HG03060 (cell line): ENCODE results near the gene ASXL2.

Experiments used
- ATAC-seq: cut with Tn5 transposase; IDR thresholded peaks from one replicate; pipeline ENCODE4 v1.9.1; 2021; ENCODE audit warnings: low read depth, moderate number of reproducible peaks; ENCODE audit not compliant: unreplicated experiment

Gene ASXL2

DNA sequence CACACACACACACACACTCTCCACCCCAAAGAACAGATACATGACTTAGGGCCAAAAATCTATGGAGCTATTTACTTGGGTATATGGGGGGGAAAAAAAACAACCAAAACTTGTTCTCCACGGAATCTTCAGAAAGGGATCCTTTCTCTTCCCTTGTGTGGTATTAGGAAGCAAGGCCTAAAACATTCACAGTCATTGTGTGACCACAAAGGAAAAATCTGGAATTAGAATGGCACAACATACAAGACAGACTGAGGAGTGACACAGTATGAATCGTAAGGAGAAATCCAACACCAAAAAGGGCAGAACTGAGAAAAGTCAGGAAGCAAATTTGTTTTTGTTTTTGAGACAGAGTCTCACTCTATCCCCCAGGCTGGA lies 70.3 kb downstream of the ASXL2 start:
- ATAC-seq: no peak

DNA sequence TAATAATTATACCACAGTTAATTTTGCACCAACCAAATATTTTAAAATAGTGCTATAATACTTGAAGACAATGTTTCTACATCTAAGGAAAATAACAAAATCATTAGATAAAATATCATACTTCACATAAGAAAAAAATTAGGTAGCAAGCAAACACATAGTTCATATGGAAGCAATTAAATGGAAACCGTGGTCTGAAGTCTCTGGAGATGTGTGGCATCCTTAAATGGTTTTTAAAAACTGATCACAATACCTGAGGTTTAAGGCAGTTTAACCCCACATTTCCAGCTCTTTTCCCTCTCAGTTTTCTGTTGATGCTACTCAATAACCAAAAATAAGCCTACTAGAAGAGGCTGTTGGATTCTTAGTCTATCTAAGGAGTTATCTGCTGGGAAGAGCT lies 71.3 kb downstream of the ASXL2 start:
- no peak for ATAC-seq

DNA sequence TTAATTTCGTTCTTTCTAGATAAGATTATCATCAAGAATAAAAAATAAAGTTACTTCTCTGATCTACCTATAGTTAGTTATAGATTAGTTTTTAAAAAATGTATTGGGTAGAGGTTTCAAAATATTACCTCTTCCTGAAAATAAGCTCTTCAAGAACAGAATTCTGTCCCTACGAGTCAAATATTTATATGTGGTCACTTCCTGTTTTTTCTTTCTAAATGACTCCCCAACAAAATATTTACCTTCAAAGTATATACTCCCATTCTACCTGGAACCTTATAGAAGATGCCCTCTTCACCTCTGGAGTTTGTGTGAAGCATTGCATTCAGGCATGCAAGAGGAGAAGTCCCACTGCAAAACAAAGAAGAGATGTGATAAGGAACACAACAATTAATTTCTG lies 72.3 kb downstream of the ASXL2 start:
- ATAC-seq: no peak

DNA sequence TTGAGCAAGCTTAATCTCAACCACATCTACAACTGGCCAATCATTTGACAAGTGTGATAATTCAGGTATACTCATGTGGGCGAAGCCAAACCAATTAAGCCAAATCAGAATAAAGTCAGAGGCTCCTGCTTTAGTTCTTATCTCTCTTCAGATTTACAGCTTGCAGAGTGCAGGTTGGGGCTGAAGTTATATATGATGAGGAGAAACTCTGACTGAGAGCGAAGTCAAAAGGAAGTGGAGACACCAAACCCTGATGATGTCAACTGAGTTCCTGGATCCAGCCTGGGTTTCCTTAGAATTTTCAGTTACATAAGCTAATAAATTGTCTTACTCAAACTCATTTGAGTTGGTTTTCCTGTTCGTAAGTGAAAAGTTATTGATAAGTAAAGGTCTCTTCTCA lies 73.9 kb downstream of the ASXL2 start:
- no peak for ATAC-seq

DNA sequence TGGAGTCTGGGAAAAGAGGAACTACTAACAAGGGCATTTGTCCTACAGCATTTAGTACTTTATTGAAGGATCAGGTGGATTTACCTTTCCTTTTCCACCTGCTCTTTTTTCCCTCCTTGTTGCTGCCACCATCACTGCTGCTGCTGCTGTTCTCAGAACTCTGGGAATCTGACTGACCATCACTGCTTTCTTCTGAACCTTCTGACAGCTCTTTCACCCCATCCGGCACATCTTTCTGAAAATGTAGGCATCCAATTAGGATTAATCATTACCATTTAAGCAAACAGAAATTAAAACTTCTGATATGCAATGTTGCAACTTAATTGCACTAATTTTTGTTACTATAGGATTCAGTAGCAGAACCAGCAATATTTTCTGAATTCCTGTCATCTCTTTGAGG lies 79.0 kb downstream of the ASXL2 start:
- ATAC-seq: no peak

DNA sequence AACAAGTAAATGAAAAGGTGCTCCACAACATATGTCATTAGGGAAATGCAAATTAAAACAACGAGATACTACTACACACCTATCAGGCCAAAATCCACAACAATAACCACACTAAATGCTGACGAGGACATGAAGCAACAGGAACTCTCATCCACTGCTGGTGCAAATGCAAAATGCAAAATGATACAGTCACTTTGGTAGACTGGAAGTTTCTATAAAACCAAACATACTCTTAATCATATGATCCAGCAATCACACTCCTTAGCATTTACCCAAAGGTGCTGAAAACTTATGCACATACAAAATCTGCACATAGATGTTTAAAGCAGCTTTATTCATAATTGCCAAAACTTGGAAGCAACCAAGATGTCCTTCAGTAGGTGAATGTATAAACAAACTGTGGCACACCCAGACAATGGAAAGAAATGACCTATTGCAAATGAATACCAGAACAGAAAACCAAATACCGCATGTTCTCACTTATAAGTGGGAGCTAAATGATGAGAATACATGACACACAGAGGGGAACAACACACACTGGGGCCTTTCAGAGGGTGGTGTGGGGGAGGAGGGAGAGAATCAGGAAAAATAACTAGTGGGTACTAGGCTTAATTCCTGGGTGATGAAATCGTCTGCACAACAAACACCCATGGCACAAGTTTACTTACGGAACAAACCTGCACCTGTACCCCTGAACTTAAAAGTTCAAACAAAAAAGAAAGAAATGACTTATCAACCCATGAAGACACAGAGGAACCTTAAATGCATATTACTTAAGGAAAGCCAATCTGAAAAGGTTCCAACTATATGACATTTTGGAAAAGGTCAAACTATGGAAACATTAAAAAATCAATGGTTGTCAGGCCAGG lies 80.4 kb downstream of the ASXL2 start:
- ATAC-seq: no peak

DNA sequence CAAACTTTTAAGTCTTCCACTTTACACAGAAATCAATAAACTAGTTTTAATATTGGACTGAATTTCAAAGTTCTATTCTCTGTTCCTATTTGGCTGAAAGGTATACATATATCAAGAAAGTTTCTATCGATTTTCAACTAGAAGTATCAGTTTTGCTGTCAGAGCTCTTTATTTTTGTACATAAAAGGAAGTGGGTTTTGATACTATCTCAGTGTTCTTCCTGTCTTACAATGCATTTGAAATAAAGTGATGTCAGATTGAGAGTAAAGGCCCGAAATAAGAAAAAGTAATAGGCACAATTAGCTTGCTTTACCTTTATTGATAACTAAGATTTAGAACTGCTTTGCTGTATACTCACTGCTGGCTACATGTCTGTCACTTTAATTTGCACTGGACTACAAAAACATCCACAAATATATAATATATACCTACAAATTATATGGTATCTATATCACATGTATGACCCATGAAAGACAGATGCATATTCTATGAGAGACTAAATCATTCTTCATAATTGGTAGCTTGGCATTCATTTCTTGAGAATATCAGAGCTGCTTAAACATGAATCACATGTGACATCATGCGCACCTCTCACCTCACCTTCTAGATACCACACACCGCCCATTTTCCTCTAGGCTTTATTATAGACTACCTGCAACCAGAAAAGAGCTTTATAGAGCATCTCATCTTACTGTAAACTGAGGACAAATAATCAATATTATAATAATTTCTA lies 83.6 kb downstream of the ASXL2 start:
- ATAC-seq: no peak

DNA sequence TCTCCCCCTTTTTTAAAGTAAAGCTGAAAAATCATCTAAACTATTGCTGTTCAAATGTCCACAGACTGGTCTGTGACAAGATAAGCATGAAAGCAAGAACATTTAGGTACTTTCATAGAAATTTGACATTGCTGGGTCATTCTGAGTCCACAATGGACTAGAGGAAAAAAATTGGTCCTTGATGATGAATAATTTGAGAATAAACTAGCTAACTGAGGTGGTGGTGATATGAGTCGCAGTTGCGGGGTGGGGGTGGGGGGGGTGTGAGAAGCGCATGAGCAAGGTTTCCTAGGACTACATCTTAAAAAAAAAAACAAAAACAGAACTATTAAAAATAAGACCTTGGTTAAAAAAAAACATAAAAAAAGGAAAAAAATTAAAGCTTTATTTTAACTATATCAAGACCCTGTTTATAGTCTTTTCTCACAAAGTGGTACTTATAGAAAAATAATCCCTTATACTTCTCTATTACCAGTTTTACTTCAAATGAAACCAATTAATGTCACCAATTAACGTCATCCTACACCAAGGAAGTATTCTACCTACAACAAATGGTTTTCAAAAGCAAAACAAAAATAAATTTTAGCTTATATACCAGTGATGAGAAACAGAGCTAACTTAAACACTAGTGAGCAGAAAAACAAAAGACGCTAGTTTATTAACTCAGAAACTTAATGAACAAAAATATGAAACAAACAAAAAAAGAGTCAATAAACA lies 88.1 kb downstream of the ASXL2 start:
- no peak for ATAC-seq

DNA sequence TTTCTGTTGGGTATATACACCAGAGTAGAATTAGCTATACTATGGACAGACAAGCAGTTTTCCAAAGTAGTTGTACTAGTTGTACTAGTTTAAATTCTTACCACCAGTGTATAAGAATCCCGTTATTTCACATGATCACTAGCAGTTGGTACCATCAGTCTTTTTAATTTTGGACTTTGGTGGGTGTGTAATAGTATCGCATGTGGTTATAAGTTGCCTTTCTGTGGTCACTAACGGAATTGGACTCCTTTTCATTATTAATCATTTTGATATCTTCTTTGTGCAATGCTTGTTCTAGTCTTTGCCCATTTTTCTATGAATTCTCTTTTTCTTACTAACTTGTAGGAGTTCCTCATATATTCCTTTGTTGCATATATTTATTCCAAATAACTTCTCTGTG lies 89.8 kb downstream of the ASXL2 start:
- no peak for ATAC-seq

DNA sequence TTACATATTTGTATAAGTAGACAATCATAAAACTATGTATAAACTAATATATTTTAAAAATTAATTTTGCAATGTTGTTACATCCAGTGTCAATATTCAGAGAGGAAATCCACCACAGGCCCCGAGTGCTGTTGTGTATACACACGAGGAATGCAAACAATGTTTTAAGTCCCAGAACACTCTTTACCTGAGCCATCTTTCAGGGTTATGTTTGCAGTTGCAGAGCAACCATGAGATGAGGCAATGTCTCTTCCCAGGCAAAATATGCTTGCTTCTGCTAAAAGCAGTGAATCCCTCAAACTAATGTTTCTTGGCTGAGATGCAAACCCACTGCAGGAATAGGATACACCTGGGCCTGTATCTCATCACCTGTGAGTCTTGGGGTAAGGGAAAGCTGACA lies 91.3 kb downstream of the ASXL2 start:
- no peak for ATAC-seq

DNA sequence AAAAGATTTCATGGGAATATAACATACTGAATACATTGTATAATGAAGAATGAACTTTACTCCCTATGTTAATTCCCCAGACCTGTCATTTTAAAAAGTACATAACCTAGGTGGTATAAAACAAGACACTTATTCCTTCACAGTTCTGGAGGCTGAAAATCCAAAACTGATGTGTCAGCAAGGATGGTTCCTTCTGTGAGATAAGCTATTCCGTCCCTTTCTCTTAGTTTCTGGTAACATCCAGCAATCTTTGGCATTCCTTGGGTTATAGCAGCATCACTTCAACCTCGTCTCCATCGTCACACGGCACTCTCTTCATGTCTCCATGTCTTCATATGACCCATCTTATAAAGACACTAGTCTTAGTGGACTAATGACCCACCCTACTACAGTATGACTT lies 93.9 kb downstream of the ASXL2 start:
- no peak for ATAC-seq

DNA sequence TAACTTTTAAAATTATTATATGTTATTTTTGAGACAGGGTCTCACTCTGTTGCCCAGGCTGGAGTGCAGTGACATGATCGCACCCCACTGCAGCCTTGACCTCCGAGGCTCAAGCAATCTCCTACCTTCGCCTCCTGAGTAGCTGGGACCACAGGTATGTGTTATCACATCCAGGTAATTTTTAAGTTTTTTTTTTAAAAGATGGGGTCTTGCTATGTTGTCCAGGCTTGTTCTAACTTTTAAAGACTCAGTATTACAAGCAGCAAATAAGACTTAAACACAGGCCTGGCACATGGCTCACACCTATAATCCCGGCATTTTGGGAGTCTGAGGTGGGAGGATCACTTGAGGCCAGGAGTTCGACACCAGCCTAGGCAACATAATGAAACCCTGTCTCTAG lies 101.2 kb downstream of the ASXL2 start:
- ATAC-seq: no peak

DNA sequence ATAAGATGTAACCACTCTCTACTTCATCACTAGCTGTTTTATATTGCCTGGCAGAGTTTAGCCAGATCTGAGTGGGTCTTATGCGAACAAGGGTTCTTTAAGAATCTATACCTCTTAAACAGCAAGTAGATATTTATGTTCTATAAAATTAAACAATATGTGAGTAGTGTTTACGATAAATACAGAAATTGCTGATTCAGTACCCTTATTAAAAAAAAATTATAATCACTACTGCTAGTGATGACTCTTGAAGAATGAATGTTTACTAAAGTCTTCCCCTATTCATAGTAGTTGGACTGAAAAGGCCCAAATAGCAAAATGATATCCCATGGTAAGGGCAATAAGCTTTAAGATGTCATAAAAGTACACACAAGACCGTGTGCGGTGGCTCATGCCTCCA lies 106.2 kb downstream of the ASXL2 start:
- no peak for ATAC-seq

DNA sequence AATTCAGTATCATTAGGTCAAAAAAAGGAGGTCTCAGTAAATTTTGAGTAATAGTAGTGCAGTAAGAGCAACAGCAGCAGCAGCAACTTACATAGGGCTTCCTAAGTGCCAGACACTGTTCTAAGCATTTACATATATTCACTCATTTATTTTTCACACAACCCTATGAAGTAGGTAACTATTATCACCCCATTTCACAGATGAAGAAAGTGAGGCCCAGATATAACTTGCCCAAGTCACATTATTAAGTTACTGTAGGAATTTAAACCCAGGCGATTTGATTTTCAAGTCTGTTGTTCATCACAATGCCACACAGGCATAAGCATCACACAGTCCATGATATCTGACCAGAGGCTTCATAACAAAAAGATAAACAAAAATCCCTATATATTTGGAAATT lies 114.7 kb downstream of the ASXL2 start:
- ATAC-seq: no peak

DNA sequence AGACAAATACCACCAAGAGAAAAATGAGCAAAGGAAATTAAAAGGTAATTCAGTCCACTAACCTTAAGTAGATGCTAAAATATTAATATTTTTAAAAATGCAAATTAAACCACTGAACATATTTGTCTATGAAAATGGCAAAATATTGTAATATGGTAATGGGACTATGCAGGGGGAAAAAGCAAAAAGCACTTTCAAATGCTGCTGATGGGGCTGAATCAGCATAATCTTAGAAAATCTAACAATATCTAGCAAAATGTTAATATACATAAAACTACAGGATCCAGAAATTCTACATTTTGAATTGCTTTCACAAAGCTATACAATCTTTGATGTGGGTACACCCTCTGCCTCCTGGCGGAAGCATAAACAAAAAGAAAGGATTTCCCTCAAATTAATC lies 118.0 kb downstream of the ASXL2 start:
- ATAC-seq: no peak

DNA sequence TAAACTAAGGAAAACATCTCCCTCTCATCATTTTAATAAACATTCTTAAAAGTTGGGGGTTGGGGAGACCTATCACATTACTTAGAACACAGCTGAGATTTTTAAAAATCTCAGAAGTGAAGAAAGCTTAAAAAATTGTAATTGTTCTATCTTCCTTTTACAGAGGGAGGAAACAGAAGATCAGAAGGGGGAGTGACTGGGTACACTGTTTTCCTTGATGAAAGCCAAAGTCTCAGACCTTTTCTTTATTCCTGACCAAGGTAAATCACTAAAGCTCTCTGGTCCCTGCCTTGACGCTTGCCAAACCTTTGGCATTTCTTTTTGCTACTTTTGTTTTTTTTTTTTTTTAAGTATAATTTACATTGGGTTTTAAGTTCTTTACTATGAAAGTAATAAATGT lies 119.9 kb downstream of the ASXL2 start:
- ATAC-seq: no peak

DNA sequence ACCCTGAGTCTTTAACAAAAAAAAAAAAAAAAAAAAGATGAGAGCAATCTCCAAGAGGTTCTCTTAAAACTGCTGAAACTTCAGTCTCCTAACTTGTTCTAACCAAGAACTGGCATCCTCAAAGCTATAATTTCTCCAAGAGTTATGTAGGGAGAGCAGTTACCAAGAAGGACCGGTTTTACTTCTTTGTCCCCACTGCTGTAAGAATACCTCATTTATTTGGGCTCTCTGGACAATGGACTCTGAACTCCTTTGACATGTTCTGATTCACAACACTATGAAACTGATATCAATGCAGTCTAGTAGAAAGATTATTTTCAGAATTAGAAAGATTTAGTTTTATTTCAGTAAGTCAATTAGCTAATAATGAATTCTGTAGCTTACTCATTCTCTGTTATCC lies 120.4 kb downstream of the ASXL2 start:
- ATAC-seq: no peak

DNA sequence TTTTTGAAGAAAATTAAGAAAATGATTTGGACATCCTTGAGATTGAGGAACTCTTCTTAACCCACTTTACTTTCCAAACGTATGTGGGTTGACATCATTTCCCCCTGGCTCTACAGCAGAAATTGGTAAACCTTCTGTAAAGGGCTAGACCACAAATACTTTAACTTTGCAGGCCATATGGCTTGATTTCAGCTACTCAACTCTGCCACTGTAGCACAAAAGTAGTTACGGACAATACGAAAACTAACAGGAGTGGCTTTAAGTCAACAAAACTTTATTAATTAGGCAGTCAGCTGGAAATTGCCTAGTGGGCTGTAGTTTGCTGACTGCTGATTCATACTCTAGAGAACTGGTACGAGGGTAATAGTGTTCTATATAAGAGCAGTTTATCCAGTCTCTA lies 121.8 kb downstream of the ASXL2 start:
- ATAC-seq: no peak

DNA sequence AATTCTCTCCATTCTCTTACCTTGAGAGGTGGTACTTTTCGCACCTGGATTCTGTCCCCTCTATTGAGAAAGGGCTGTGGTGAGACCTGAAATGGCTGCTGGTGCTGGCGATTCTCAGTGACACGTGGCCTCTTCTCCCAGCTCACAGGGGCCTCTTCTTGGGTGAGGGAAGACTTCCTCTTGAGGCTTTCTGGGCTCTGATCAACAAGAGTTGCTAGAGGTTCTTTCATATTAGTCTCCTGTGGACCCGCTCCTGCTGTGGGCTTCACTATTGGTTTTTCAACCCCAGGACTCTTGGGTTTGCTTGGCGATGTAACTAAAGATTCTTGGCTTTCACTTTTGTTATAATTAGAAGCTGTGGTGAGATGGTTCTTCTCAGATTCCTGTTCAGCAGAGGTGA lies 128.6 kb downstream of the ASXL2 start:
- ATAC-seq: no peak

DNA sequence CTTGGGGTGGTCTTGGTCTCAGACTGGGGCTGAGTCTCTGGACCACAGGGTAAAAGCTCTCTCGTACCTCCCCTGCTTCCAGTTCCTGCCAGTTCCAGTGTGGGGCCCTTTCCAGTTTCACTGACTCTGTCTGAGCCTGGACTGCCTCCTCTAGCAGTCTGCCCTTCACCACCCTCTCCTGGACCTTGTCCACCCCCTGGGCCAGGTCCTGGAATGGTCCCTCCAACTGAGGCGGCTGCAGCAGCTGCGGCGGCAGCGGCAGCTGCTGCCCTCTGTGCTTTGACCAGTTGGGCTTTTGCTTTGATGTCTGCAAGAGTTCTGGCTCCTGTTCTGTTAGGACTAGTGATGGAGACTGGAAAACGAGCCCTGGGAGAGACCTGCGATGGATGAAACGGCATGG lies 134.2 kb downstream of the ASXL2 start:
- ATAC-seq: no peak

DNA sequence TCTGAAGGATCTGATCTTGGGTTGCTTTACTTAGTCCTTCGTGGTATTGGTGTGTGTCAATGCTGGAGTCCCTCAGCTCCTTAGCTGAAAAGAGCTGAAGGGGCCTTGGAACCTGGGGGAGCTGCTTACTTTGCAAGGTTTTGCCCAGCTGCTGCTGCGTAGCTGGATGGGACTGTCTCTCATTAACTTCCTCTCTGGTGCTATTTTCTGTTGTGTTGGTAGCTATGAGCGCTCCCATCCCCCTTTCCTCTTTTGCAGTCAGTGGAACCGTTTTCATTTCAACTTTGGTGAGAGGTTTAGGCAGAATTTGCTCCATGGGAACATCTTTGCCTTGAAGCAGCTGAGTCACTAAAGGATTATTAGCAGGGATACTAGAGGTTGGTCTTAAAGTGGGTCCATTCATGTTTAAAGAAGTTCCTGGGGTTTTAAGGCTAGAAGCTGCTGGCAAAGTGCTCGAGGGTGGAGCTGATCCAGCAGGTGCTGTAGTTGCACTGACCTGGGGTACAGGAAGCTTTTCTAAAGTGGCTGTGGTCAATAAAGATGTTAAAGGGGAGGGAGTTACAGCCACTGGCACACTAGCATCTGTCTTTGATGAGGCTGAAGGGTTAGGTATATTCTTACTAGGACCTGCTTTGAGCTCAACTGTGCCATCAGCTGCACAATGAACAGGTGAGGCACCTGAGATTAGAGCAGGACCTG lies 135.0 kb downstream of the ASXL2 start:
- ATAC-seq: no peak
